HEK293 (cell line): Measurements from ENCODE around the gene TMEM234.

Experiments
- GLIS1 ChIP-seq: fragments of 450-650 bp; formaldehyde crosslinking; IDR thresholded peaks from 2 replicates; pipeline ENCODE4 v1.5.1; 2016; ENCODE audit warnings: missing biosample characterization, missing genetic modification characterization
- KLF1 ChIP-seq: fragments of 450-650 bp; formaldehyde crosslinking; IDR thresholded peaks from 2 replicates; pipeline ENCODE4 v1.5.1; 2016; ENCODE audit warnings: missing biosample characterization, missing genetic modification characterization
- KLF7 ChIP-seq: fragments of 450-650 bp; formaldehyde crosslinking; IDR thresholded peaks from 2 replicates; pipeline ENCODE4 v1.5.1; 2016; ENCODE audit warnings: missing biosample characterization, missing genetic modification characterization, borderline replicate concordance
- OVOL3 ChIP-seq: fragments of 450-650 bp; formaldehyde crosslinking; IDR thresholded peaks from 2 replicates; pipeline ENCODE4 v1.5.1; 2016; ENCODE audit warnings: missing biosample characterization, missing genetic modification characterization
- PRDM1 ChIP-seq: fragments of 450-650 bp; formaldehyde crosslinking; IDR thresholded peaks from 2 replicates; pipeline ENCODE4; 2016; ENCODE audit warnings: missing biosample characterization, missing genetic modification characterization
- WT1 ChIP-seq: fragments of 450-650 bp; formaldehyde crosslinking; IDR thresholded peaks from 2 replicates; pipeline ENCODE4 v1.5.1; 2016; ENCODE audit warnings: missing biosample characterization, missing genetic modification characterization
- ZBTB8A ChIP-seq: fragments of 450-650 bp; formaldehyde crosslinking; IDR thresholded peaks from 2 replicates; pipeline ENCODE4 v1.5.1; 2016; ENCODE audit warnings: missing biosample characterization, missing genetic modification characterization
- ZIC2 ChIP-seq: fragments of 450-650 bp; formaldehyde crosslinking; IDR thresholded peaks from 2 replicates; pipeline ENCODE4 v1.5.1; 2016; ENCODE audit warnings: missing biosample characterization, missing genetic modification characterization
- ZNF10 ChIP-seq: fragments of 450-650 bp; formaldehyde crosslinking; IDR thresholded peaks from 2 replicates; pipeline ENCODE4 v1.5.1; 2017; ENCODE audit warnings: missing biosample characterization, missing genetic modification characterization
- ZNF132 ChIP-seq: fragments of 450-650 bp; formaldehyde crosslinking; IDR thresholded peaks from 2 replicates; pipeline ENCODE4 v1.5.1; 2017; ENCODE audit warnings: missing biosample characterization, missing genetic modification characterization, borderline replicate concordance
- ZNF16 ChIP-seq: fragments of 450-650 bp; formaldehyde crosslinking; IDR thresholded peaks from 2 replicates; pipeline ENCODE4 v1.5.1; 2016; ENCODE audit warnings: low read depth, missing biosample characterization, missing genetic modification characterization
- ZNF174 ChIP-seq: fragments of 450-650 bp; formaldehyde crosslinking; IDR thresholded peaks from 2 replicates; pipeline ENCODE4 v1.5.0; 2017; ENCODE audit warnings: missing biosample characterization, mild to moderate bottlenecking, missing genetic modification characterization
- ZNF214 ChIP-seq: fragments of 450-650 bp; formaldehyde crosslinking; IDR thresholded peaks from 2 replicates; pipeline ENCODE4 v1.5.1; 2017; ENCODE audit warnings: missing biosample characterization, mild to moderate bottlenecking, missing genetic modification characterization, borderline replicate concordance
- ZNF292 ChIP-seq: fragments of 450-650 bp; formaldehyde crosslinking; IDR thresholded peaks from 2 replicates; pipeline ENCODE4 v1.5.1; 2016; ENCODE audit warnings: low read depth, missing biosample characterization, missing genetic modification characterization, borderline replicate concordance
- ZNF510 ChIP-seq: fragments of 450-650 bp; formaldehyde crosslinking; IDR thresholded peaks from 2 replicates; pipeline ENCODE4 v1.5.1; 2018; ENCODE audit warnings: mild to moderate bottlenecking, missing genetic modification characterization, missing biosample characterization; ENCODE audit not compliant: insufficient replicate concordance
- ZNF514 ChIP-seq: fragments of 450-650 bp; formaldehyde crosslinking; IDR thresholded peaks from 2 replicates; pipeline ENCODE4 v1.5.1; 2016; ENCODE audit warnings: missing biosample characterization, missing genetic modification characterization
- ZNF555 ChIP-seq: fragments of 450-650 bp; formaldehyde crosslinking; conservative IDR thresholded peaks from 2 replicates; pipeline ENCODE4 v1.5.1; 2017; ENCODE audit warnings: missing biosample characterization, mild to moderate bottlenecking, missing genetic modification characterization, inconsistent platforms
- ZNF561 ChIP-seq: fragments of 450-650 bp; IDR thresholded peaks from 2 replicates; pipeline ENCODE4 v1.5.1; 2018; ENCODE audit warnings: missing biosample characterization, missing genetic modification characterization, borderline replicate concordance
- ZNF585B ChIP-seq: fragments of 450-650 bp; formaldehyde crosslinking; IDR thresholded peaks from 2 replicates; pipeline ENCODE4 v1.5.1; 2016; ENCODE audit warnings: missing biosample characterization, missing genetic modification characterization
- ZNF654 ChIP-seq: fragments of 450-650 bp; formaldehyde crosslinking; IDR thresholded peaks from 2 replicates; pipeline ENCODE4 v1.5.1; 2016; ENCODE audit warnings: low read depth, missing biosample characterization, missing genetic modification characterization
- ZNF777 ChIP-seq: fragments of 450-650 bp; formaldehyde crosslinking; IDR thresholded peaks from 2 replicates; pipeline ENCODE4 v1.5.1; 2017; ENCODE audit warnings: missing biosample characterization, missing genetic modification characterization, borderline replicate concordance
- ZNF785 ChIP-seq: fragments of 450-650 bp; formaldehyde crosslinking; IDR thresholded peaks from 2 replicates; pipeline ENCODE4 v1.5.1; 2016; ENCODE audit warnings: missing biosample characterization, missing genetic modification characterization
- ZNF792 ChIP-seq: fragments of 450-650 bp; formaldehyde crosslinking; IDR thresholded peaks from 2 replicates; pipeline ENCODE4 v1.5.1; 2016; ENCODE audit warnings: missing biosample characterization, missing genetic modification characterization
- ZSCAN23 ChIP-seq: fragments of 450-650 bp; formaldehyde crosslinking; IDR thresholded peaks from 2 replicates; pipeline ENCODE4 v1.5.1; 2016; ENCODE audit warnings: missing biosample characterization, missing genetic modification characterization
- TF ChIP-seq, protein P1 (sequence below): fragments of 450-650 bp; formaldehyde crosslinking; IDR thresholded peaks from 2 replicates; pipeline ENCODE4 v1.5.1; 2016; ENCODE audit warnings: missing biosample characterization, missing genetic modification characterization
- TF ChIP-seq, protein P2 (sequence below): fragments of 450-650 bp; formaldehyde crosslinking; IDR thresholded peaks from 2 replicates; pipeline ENCODE4 v1.5.1; 2016; ENCODE audit warnings: missing biosample characterization, missing genetic modification characterization
- TF ChIP-seq, protein P3 (sequence below): fragments of 450-650 bp; formaldehyde crosslinking; IDR thresholded peaks from 2 replicates; pipeline ENCODE4 v1.5.1; 2016; ENCODE audit warnings: missing biosample characterization, missing genetic modification characterization
- TF ChIP-seq, protein P4 (sequence below): fragments of 450-650 bp; formaldehyde crosslinking; IDR thresholded peaks from 2 replicates; pipeline ENCODE4 v1.5.1; 2017; ENCODE audit warnings: missing biosample characterization, mild to moderate bottlenecking, missing genetic modification characterization, moderate library complexity
- TF ChIP-seq, protein P5 (sequence below): fragments of 450-650 bp; formaldehyde crosslinking; IDR thresholded peaks from 2 replicates; pipeline ENCODE4 v1.5.1; 2016; ENCODE audit warnings: missing biosample characterization, missing genetic modification characterization
- TF ChIP-seq, protein P6 (sequence below): fragments of 450-650 bp; formaldehyde crosslinking; IDR thresholded peaks from 2 replicates; pipeline ENCODE4 v1.5.1; 2016; ENCODE audit warnings: missing biosample characterization, missing genetic modification characterization

Gene TMEM234

DNA sequence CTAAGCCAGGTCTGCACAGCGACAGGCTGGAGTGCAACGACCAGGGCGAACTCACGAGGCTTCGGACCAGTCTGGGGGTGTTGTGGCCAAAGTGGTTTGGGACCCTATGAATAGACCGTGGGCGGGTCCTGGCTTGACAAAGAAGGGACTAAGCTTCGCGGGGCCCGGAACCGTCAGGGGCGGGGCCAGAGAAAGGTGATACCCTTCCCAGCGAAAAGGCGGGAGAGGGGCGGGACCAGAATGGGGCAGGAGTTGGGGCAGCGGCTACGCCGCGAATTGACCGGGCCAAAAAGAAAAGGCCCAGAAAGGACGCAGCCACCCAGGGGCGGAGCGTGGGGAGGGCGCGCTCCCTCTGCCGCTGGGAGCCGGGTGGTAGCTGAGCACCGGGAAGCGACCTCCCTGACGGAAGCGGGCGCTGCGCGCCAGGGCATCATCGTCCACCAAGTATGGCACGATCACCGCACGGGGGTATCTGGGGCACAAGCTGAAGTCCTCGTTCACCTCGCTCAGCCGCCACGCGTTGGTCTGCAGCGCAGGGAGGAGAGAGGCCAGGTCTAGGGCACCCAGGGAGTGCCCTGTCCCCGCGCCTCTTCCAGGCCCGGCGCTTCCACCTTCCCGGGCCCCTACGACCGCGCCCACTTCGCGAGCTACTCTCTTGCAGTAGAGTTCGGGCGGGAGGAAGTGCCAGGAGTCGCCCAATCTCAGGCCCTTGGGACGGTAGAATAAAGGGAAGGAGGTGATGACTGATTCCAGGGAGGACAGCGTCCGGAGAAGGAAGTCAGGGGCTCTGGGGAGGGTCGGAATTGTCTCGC lies 18.2 kb upstream of the TMEM234 start (continued):
- TF ChIP-seq, protein P1, sequence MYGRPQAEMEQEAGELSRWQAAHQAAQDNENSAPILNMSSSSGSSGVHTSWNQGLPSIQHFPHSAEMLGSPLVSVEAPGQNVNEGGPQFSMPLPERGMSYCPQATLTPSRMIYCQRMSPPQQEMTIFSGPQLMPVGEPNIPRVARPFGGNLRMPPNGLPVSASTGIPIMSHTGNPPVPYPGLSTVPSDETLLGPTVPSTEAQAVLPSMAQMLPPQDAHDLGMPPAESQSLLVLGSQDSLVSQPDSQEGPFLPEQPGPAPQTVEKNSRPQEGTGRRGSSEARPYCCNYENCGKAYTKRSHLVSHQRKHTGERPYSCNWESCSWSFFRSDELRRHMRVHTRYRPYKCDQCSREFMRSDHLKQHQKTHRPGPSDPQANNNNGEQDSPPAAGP (tag by site-specific recombination) = 0 out of 2 replicates have a peak, but pooled peaks have one; percentile 11
- no peak for TF ChIP-seq ZNF174
- no peak for TF ChIP-seq ZNF792 (tag by site-specific recombination)
- TF ChIP-seq, protein P2, sequence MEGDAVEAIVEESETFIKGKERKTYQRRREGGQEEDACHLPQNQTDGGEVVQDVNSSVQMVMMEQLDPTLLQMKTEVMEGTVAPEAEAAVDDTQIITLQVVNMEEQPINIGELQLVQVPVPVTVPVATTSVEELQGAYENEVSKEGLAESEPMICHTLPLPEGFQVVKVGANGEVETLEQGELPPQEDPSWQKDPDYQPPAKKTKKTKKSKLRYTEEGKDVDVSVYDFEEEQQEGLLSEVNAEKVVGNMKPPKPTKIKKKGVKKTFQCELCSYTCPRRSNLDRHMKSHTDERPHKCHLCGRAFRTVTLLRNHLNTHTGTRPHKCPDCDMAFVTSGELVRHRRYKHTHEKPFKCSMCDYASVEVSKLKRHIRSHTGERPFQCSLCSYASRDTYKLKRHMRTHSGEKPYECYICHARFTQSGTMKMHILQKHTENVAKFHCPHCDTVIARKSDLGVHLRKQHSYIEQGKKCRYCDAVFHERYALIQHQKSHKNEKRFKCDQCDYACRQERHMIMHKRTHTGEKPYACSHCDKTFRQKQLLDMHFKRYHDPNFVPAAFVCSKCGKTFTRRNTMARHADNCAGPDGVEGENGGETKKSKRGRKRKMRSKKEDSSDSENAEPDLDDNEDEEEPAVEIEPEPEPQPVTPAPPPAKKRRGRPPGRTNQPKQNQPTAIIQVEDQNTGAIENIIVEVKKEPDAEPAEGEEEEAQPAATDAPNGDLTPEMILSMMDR = peak; percentile 78
- TF ChIP-seq WT1 = no peak
- no peak for TF ChIP-seq ZNF132 (tag by site-specific recombination)
- no peak for TF ChIP-seq ZNF510 (tag by site-specific recombination)
- TF ChIP-seq, protein P3, sequence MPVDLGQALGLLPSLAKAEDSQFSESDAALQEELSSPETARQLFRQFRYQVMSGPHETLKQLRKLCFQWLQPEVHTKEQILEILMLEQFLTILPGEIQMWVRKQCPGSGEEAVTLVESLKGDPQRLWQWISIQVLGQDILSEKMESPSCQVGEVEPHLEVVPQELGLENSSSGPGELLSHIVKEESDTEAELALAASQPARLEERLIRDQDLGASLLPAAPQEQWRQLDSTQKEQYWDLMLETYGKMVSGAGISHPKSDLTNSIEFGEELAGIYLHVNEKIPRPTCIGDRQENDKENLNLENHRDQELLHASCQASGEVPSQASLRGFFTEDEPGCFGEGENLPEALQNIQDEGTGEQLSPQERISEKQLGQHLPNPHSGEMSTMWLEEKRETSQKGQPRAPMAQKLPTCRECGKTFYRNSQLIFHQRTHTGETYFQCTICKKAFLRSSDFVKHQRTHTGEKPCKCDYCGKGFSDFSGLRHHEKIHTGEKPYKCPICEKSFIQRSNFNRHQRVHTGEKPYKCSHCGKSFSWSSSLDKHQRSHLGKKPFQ (tag by site-specific recombination) = no peak
- TF ChIP-seq ZNF785 = no peak
- no peak for TF ChIP-seq ZNF654 (tag by site-specific recombination)
- TF ChIP-seq ZSCAN23 (tag by site-specific recombination) = no peak
- TF ChIP-seq ZNF514 = no peak
- TF ChIP-seq KLF1 (tag by site-specific recombination) = peak; percentile 34; the same call in 1 of the 2 replicates
- TF ChIP-seq ZNF16 = no peak
- TF ChIP-seq, protein P4, sequence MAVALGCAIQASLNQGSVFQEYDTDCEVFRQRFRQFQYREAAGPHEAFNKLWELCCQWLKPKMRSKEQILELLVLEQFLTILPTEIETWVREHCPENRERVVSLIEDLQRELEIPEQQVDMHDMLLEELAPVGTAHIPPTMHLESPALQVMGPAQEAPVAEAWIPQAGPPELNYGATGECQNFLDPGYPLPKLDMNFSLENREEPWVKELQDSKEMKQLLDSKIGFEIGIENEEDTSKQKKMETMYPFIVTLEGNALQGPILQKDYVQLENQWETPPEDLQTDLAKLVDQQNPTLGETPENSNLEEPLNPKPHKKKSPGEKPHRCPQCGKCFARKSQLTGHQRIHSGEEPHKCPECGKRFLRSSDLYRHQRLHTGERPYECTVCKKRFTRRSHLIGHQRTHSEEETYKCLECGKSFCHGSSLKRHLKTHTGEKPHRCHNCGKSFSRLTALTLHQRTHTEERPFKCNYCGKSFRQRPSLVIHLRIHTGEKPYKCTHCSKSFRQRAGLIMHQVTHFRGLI = no peak
- no peak for TF ChIP-seq ZNF10 (tag by site-specific recombination)
- no peak for TF ChIP-seq ZNF561 (tag by site-specific recombination)
- TF ChIP-seq OVOL3 (tag by site-specific recombination) = no peak
- TF ChIP-seq ZIC2 = no peak
- no peak for TF ChIP-seq ZNF292 (tag by site-specific recombination)
- 0 out of 2 replicates have a peak, but pooled peaks have one; percentile 36 for TF ChIP-seq ZBTB8A (tag by site-specific recombination)
- no peak for TF ChIP-seq PRDM1 (tag by site-specific recombination)
- no peak for TF ChIP-seq ZNF585B (tag by site-specific recombination)
- no peak for TF ChIP-seq ZNF555 (tag by site-specific recombination)
- TF ChIP-seq, protein P5, sequence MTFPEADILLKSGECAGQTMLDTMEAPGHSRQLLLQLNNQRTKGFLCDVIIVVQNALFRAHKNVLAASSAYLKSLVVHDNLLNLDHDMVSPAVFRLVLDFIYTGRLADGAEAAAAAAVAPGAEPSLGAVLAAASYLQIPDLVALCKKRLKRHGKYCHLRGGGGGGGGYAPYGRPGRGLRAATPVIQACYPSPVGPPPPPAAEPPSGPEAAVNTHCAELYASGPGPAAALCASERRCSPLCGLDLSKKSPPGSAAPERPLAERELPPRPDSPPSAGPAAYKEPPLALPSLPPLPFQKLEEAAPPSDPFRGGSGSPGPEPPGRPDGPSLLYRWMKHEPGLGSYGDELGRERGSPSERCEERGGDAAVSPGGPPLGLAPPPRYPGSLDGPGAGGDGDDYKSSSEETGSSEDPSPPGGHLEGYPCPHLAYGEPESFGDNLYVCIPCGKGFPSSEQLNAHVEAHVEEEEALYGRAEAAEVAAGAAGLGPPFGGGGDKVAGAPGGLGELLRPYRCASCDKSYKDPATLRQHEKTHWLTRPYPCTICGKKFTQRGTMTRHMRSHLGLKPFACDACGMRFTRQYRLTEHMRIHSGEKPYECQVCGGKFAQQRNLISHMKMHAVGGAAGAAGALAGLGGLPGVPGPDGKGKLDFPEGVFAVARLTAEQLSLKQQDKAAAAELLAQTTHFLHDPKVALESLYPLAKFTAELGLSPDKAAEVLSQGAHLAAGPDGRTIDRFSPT = peak; percentile 41; the same call in 1 of the 2 replicates
- TF ChIP-seq ZNF214 (tag by site-specific recombination) = no peak
- peak; percentile 37; the same call in 1 of the 2 replicates for TF ChIP-seq GLIS1 (tag by site-specific recombination)
- TF ChIP-seq ZNF777 (tag by site-specific recombination) = no peak
- no peak for TF ChIP-seq KLF7
- TF ChIP-seq, protein P6, sequence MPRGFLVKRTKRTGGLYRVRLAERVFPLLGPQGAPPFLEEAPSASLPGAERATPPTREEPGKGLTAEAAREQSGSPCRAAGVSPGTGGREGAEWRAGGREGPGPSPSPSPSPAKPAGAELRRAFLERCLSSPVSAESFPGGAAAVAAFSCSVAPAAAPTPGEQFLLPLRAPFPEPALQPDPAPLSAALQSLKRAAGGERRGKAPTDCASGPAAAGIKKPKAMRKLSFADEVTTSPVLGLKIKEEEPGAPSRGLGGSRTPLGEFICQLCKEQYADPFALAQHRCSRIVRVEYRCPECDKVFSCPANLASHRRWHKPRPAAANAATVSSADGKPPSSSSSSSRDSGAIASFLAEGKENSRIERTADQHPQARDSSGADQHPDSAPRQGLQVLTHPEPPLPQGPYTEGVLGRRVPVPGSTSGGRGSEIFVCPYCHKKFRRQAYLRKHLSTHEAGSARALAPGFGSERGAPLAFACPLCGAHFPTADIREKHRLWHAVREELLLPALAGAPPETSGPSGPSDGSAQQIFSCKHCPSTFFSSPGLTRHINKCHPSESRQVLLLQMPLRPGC = no peak
